ENCODE measurements around the gene USP35.

The USP35 gene

DNA sequence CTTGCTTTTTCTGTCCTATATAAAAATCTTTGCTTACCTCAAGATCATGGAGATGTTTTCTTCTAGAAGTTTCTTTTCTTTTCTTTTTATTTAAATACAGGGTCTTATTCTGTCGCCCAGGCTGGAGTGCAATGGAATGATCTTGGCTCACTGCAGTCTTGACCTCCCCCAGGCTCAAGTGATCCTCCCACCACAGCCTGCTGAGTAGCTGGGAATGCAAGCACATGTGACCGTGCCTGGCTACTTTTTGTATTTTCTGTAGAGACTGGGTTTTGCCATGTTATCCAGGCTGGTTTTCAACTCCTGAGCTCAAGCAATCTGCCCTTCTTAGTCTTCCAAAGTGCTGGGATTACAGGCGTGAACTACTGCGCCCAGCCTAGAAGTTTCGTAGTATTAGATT, 45.3 kb downstream of the USP35 start:
- DNase-seq = no peak

DNA sequence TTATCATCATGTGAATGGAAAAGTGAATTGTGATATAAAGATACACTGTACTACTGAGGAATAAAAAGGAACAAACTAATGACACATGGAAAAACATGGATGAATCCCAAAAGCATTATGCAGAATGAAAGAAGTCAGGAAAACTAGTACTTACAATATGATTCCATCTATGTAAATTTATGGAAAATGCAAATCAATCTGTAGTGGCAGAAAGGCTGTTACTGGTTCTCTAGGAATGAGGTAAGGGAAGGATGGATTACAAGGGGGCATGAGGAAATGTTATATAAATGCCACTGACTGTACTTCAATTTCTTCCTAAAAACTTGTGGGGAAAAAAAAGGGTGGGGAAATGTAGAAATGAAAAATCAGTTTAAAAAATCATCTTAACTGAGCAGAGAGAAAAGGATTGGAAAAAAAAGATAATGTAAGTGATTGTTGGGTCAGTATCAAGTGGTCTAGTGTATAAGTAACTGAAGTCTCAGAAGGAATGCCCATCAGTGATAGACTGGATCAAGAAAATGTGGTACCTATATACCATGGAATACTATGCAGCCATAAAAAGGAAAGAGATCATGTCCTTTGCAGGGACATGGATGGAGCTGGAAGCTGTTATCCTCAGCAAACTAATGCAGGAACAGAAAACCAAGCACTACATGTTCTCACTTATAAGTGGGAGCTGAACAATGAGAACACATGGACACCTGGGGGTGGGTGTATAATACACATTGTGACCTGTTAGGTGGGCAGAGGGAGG, 48.8 kb downstream of the USP35 start:
- no peak for DNase-seq

DNA sequence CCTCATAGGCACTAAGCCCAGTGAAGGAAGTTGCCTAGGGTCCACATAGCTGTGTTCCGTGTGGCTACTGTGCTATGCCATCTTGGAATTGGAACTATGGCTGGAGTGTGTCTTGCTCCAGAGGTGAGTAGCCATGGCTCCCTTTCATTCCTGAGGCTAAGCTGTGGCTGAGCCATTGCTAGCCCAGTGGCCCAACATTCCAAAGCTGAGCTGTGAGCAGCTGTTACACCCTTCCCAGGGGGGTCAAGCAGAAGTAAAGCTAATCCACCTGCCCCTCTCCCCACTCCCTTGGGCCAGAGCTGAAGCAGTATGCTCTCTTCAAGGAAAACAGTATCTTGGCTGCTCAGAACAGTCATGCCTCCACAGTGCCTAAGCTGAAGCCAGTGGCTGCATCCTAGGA, 51.1 kb downstream of the USP35 start:
- DNase-seq = no peak

DNA sequence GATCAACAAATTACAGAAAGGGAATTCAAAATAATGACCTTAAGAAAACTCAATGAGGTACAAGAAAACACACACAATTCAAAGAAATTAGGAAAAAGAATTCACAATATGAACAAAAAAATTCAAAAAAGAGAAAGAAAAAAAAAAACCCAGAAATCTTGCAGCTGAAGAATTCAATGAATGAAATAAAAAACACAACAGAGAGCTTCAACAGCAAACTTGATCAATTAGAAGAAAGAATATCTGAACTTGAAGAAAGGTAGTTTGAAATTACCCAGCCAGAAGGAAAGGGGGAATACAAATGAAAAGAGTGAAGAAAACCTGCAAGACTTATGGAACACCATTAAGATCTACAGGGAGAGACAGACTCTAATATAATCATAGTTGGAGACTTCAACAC, 52.8 kb downstream of the USP35 start:
- no peak for DNase-seq

- no peak for DNase-seq
These were observed 55.4 kb downstream of the USP35 start for GRCh38 chr11:78244080-78244479.

- no peak for DNase-seq
These were observed 56.0 kb downstream of the USP35 start for GRCh38 chr11:78244546-78245255.

GRCh38 chr11:78248191-78248590, 59.5 kb downstream of the USP35 start:
- no peak for DNase-seq

DNA sequence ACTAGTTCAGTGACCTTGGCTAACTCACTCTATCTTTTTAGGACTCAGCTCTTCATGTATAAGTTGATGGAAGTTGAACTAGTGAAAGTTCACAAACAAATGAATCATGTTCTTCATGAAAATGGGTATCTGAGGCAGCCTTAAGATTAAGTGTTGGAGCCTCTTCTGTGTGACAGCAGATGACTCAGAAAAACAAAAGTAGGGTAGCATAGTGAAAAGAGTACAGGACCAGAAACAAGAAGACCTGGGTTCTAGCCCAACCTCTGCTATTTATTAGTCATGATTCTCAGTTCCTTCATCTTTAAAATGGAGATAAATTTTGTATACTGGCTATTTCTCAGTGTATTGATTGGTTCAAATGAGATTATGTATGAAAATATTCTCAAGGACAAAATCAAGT, 60.2 kb downstream of the USP35 start:
- DNase-seq = no peak

- DNase-seq = no peak
These were observed 61.4 kb downstream of the USP35 start for GRCh38 chr11:78250099-78250498.

- DNase-seq = no peak
These were observed 62.5 kb downstream of the USP35 start for GRCh38 chr11:78251083-78251775.

GRCh38 chr11:78253797-78254196, 65.1 kb downstream of the USP35 start:
- DNase-seq = no peak

- DNase-seq = no peak
These were observed 65.5 kb downstream of the USP35 start for GRCh38 chr11:78254268-78254667.

- DNase-seq = no peak
These were observed 67.2 kb downstream of the USP35 start for GRCh38 chr11:78255919-78256318.

- no peak for DNase-seq
These were observed 68.2 kb downstream of the USP35 start for GRCh38 chr11:78256962-78257361.

DNA sequence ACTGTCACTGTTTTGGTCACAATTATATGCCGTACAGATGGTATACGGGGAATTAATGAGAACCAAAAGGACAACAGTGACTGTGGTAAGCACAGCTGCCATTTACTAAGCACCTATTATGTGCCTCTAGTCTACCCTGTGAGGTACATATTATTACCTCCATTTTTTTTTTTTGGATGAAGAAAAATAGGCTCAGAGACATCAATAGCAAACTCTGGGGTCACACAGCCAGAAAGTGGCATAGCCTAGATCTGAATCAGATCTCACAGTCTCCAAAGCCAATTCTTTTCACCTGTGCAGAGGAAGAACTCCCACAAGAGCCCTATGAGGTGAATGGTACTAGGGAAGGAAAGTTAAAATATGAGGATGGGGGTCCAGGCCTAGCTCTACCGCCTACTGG, 68.9 kb downstream of the USP35 start:
- DNase-seq = no peak

DNA sequence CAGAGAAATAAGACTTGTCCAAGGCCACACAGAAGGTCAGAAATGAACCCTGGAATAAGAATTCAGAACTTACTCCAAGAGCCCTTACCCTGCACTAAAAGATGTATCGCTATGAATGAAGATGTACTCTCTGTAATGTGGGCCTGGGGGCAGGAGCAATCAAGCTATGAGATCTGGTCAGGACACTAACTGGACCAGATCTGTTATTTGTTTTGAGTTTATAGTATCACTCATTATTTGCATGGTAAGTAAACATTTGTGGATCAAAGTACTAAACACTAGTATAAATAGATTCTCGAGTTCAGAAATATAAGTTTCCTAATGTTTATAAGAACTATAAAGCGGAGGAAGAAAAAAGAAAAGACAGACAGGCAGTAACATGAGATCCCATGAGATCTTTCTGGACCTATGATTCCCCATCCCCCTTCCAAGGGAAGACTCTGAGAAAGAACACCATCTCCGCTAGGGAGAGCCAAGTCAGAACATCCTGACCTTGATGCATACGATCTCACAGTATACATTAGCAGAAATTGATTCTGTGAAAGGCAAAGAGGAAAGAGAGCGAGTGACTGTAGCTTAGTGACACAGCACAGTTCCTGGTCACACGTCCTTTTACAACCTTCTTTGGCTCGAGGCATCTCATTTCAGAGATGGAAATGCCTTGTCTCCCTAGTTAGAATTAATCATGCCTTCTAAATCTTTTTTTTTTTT, 71.2 kb downstream of the USP35 start:
- no peak for DNase-seq

- DNase-seq = no peak
These were observed 72.6 kb downstream of the USP35 start for GRCh38 chr11:78261367-78261766.

DNA sequence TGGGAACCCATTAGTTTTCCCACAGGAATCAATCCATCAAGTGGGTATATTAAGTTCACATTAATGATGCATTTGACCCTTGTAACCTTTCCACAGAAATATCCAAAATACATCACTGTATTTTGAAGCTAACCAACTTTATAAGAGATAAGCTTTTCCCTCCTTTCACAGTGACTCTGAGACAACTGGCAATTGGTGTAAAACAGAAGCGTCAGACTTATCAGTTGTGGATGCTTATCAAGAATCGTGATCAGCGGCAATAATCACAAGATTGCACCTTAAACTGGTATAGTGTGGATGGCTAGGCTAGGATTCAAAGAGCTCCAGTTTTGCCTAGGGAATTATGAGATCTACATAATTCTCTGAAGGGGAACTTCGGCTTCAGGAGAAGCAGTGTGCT, 73.1 kb downstream of the USP35 start:
- DNase-seq = no peak

GRCh38 chr11:78262238-78262637, 73.5 kb downstream of the USP35 start:
- DNase-seq = no peak

GRCh38 chr11:78262691-78263090, 74.0 kb downstream of the USP35 start:
- no peak for DNase-seq

Measured in NCI-H1417 treated with DMSO at 0.1 percent for 48 hours (cell line).